HG03025 (cell line): Measurements from ENCODE around the gene FSTL5.

Experiments
- ATAC-seq: cut with Tn5 transposase; IDR thresholded peaks from one replicate; pipeline ENCODE4 v1.9.1; 2021; ENCODE audit warnings: mild to moderate bottlenecking, moderate library complexity; ENCODE audit not compliant: unreplicated experiment, low FRiP score

FSTL5 gene

GRCh38 chr4:161519611-161520010 is 644.2 kb downstream of the FSTL5 start:
- ATAC-seq: no peak

GRCh38 chr4:161517941-161518340 is 645.9 kb downstream of the FSTL5 start:
- ATAC-seq: no peak

- no peak for ATAC-seq
These were observed 658.7 kb downstream of the FSTL5 start for GRCh38 chr4:161505141-161505540.

GRCh38 chr4:161498155-161498554 is 665.6 kb downstream of the FSTL5 start:
- no peak for ATAC-seq

GRCh38 chr4:161486461-161486860 is 677.3 kb downstream of the FSTL5 start:
- no peak for ATAC-seq

GRCh38 chr4:161466316-161466715 is 697.5 kb downstream of the FSTL5 start:
- no peak for ATAC-seq

GRCh38 chr4:161463436-161463835 is 700.4 kb downstream of the FSTL5 start:
- ATAC-seq: no peak

- ATAC-seq: no peak
These were observed 705.9 kb downstream of the FSTL5 start for GRCh38 chr4:161457906-161458305.

GRCh38 chr4:161457311-161457710 is 706.5 kb downstream of the FSTL5 start:
- no peak for ATAC-seq

GRCh38 chr4:161454860-161455259 is 708.9 kb downstream of the FSTL5 start:
- no peak for ATAC-seq

GRCh38 chr4:161448550-161449180 is 715.1 kb downstream of the FSTL5 start:
- no peak for ATAC-seq

GRCh38 chr4:161444626-161445025 is 719.2 kb downstream of the FSTL5 start:
- ATAC-seq: no peak

GRCh38 chr4:161442921-161443320 is 720.9 kb downstream of the FSTL5 start:
- ATAC-seq: no peak

GRCh38 chr4:161438096-161438495 is 725.7 kb downstream of the FSTL5 start:
- no peak for ATAC-seq

GRCh38 chr4:161428180-161428965 is 735.4 kb downstream of the FSTL5 start:
- ATAC-seq: no peak

GRCh38 chr4:161419822-161420221 is 744.0 kb downstream of the FSTL5 start:
- ATAC-seq: no peak

- no peak for ATAC-seq
These were observed 751.9 kb downstream of the FSTL5 start for GRCh38 chr4:161411901-161412300.

- ATAC-seq: no peak
These were observed 759.3 kb downstream of the FSTL5 start for GRCh38 chr4:161404346-161405110.

- no peak for ATAC-seq
These were observed 760.0 kb downstream of the FSTL5 start for GRCh38 chr4:161403781-161404180.

GRCh38 chr4:161393602-161394001 is 770.2 kb downstream of the FSTL5 start:
- no peak for ATAC-seq

- no peak for ATAC-seq
These were observed 781.1 kb downstream of the FSTL5 start for GRCh38 chr4:161382655-161383054.
